ENCODE data around the gene KRTAP6-1. TPM values are rescaled to one million over a fixed set of nuclear protein-coding genes. Genes with fewer than 3 reads are reported as not detected.

The KRTAP6-1 gene
- total and polyA plus RNA-seq, 2 of the 4 experiments (the other 2 are of a cell fraction), result not detected

- no peak for TF ChIP-seq RCOR1 (IDR thresholded peaks at IDR 0.05; ENCODE audit: insufficient replicate concordance, low read length)
- no peak for TF ChIP-seq RFX5 (IDR thresholded peaks at IDR 0.05; ENCODE audit: low read depth, low read length)
- ATAC-seq (ENCODE audit: low read depth), result no peak
- H2BK20ac ChIP-seq (ENCODE audit: low read depth, low read length), result no peak overlapping the region
- H3K4me3 ChIP-seq (ENCODE audit: insufficient read depth, low read depth, low read length), result no peak overlapping the region
- H3K56ac ChIP-seq (ENCODE audit: extremely low read depth, insufficient read depth, low read length), result no peak overlapping the region
- H4K8ac ChIP-seq (ENCODE audit: low read depth in 2 of 2, low read length in 2 of 2), result no peak overlapping the region
- H3K9ac ChIP-seq (ENCODE audit: low read depth, low read length), result no peak overlapping the region
- dilution Hi-C loops (cut with HindIII; ENCODE audit: low sequenced_read_pairs, unreplicated experiment) (no loop called here), in situ Hi-C loops (cut with MboI; ENCODE audit: low sequenced_read_pairs) (no loop called here), intact Hi-C loops (cut with micrococcal nuclease) (no loop called here)
- no CpG with 5 or more reads among the region's 1 CpG for WGBS, 2 experiments (ENCODE audit: extremely low coverage in 2 of 2, insufficient read length in 1 of 2)
- no peak overlapping the region for H3K18ac ChIP-seq (ENCODE audit: low read depth, low read length)
- peaks cover 4% of the 10 kb centered on the region; the same call in 1 of the 2 replicates for H3K9me3 ChIP-seq (ENCODE audit: control insufficient read depth, insufficient read depth, low read length)
- H3K27ac ChIP-seq (ENCODE audit: insufficient read depth, low read length), result no peak overlapping the region
- no peak overlapping the region for H3K14ac ChIP-seq (replicated peaks; ENCODE audit: low read depth, low read length)
- H2BK5ac ChIP-seq (ENCODE audit: low read depth, low read length, poor library complexity, severe bottlenecking), result no peak overlapping the region
- no peaks in the 10 kb centered on the region for H3K27me3 ChIP-seq (ENCODE audit: control insufficient read depth, insufficient read depth, low read length)
- ChIA-PET CTCF (no interaction called here), POLR2A (ENCODE audit: unreplicated experiment) (no interaction called here)
- no peak overlapping the region for H4K5ac ChIP-seq (ENCODE audit: low read depth, low read length)
- no peak overlapping the region for H2BK15ac ChIP-seq (ENCODE audit: low read depth, low read length)
- no peak overlapping the region for H2AK9ac ChIP-seq (replicated peaks; ENCODE audit: low read depth, low read length, poor library complexity)
- H2AFZ ChIP-seq (replicated peaks; ENCODE audit: low read length, poor library complexity), result no peak overlapping the region
- DNase-seq, result no peak
- no peak overlapping the region for H3K23ac ChIP-seq (ENCODE audit: low read depth, low read length)
- H3K36me3 ChIP-seq (ENCODE audit: control insufficient read depth, insufficient read depth, low read length), result no peaks in the 10 kb centered on the region
- no peaks in the 10 kb centered on the region for H3K4me1 ChIP-seq (ENCODE audit: control insufficient read depth, insufficient read depth, low read length)
- BruUV-seq (replicated peaks), result no TSS peak
- no peak overlapping the region for H2BK120ac ChIP-seq (ENCODE audit: low read depth, low read length)
- H3K4ac ChIP-seq (ENCODE audit: low read depth, low read length), result no peak overlapping the region
- no peaks in the 10 kb centered on the region for H4K20me1 ChIP-seq (ENCODE audit: insufficient read depth, low read length)
- H2AK5ac ChIP-seq (ENCODE audit: low read depth, low read length), result no peak overlapping the region
- H4K91ac ChIP-seq (ENCODE audit: insufficient read depth, low read depth, low read length), result no peak overlapping the region
- H3K79me1 ChIP-seq (ENCODE audit: low read depth in 1 of 2, low read length in 2 of 2), result no peaks in the 10 kb centered on the region
- no peak overlapping the region for H3K4me2 ChIP-seq (ENCODE audit: low read depth, low read length)
- no peaks in the 10 kb centered on the region for H3K9me1 ChIP-seq (ENCODE audit: insufficient read depth, low read length)
Measured at GRCh38 chr21:30646904-30647414, 33.2 kb upstream of the KRTAP6-1 start.
